Activated naive CD8-positive, alpha-beta T cell (primary cell): ENCODE results near the gene CA10.

Experiments
- H3K27ac Mint-ChIP-seq: one replicate; pipeline ENCODE4 v1.8.0; 2021; ENCODE audit warnings: mixed read lengths
- H3K27me3 Mint-ChIP-seq: one replicate; pipeline ENCODE4 v1.8.0; 2021; ENCODE audit warnings: mixed read lengths
- H3K36me3 Mint-ChIP-seq: one replicate; pipeline ENCODE4 v1.8.0; 2021; ENCODE audit warnings: mixed read lengths
- H3K4me1 Mint-ChIP-seq: one replicate; pipeline ENCODE4 v1.8.0; 2021; ENCODE audit warnings: low read depth, mixed read lengths
- H3K4me3 Mint-ChIP-seq: one replicate; pipeline ENCODE4 v1.8.0; 2021; ENCODE audit warnings: mild to moderate bottlenecking, mixed read lengths
- H3K9me3 Mint-ChIP-seq: one replicate; pipeline ENCODE4 v1.8.0; 2021; ENCODE audit warnings: low read depth, mixed read lengths

The CA10 gene

GRCh38 chr17:52154466-52154865 is 4.0 kb downstream of the CA10 start:
- Mint-ChIP-seq H3K4me3 (no peak overlapping the region), H3K27ac (no peak overlapping the region)

DNA sequence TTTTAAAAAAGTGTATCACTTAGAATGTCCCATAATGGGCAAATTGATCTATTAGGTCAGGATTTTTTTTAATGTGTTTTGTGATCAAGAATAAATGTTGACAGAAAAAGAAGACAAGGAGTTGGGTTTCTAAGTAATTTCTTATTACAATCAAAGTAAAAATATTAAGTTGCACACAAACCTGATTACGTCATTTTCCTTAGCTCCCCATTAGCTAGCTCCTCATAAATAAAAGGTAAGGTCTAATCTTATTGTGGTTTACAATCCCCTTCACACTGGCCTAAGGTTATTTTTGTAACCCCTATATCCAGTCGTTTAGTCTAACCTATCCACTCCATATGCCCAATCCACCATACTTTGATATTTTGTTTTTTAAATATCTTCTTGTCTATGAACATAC is 7.6 kb downstream of the CA10 start:
- Mint-ChIP-seq H3K4me3 (no peak overlapping the region), H3K27ac (no peak overlapping the region), H3K36me3 (no peaks in the 10 kb centered on the region), H3K4me1 (peaks cover 2% of the 10 kb centered on the region), H3K27me3 (peaks cover 8% of the 10 kb centered on the region), H3K9me3 (no peaks in the 10 kb centered on the region)

More at GRCh38 chr17:52154466-52154865, 4.0 kb downstream of the CA10 start:
- Mint-ChIP-seq H3K4me1 (peaks cover 5% of the 10 kb centered on the region), H3K9me3 (no peaks in the 10 kb centered on the region), H3K27me3 (peaks cover 28% of the 10 kb centered on the region), H3K36me3 (no peaks in the 10 kb centered on the region)

GRCh38 chr17:52149626-52150025 is 8.9 kb downstream of the CA10 start:
- Mint-ChIP-seq H3K9me3 (no peaks in the 10 kb centered on the region), H3K4me1 (peaks cover 2% of the 10 kb centered on the region), H3K36me3 (no peaks in the 10 kb centered on the region), H3K27ac (no peak overlapping the region), H3K4me3 (no peak overlapping the region), H3K27me3 (peaks cover 5% of the 10 kb centered on the region)

DNA sequence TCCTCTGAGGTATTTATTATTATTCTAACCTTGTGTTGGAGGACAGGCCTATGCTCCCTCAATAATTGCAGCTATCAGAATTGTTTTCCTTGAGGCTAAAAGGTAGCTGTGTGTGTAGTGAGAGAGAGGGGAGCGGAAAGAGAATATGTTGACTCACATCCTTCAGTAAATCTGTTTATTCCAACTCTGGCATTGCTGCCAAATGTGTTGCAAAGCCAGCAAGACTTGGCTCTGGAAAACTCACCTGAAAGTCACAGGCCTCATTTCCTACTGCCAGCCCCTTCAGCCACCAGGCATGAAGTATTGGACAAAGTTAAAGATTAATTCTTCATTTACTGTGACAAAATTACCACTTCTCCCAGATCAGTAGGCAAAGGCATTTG is 9.6 kb downstream of the CA10 start:
- H3K4me1 Mint-ChIP-seq, result peaks cover 2% of the 10 kb centered on the region
- no peaks in the 10 kb centered on the region for H3K9me3 Mint-ChIP-seq
- H3K36me3 Mint-ChIP-seq, result no peaks in the 10 kb centered on the region
- no peak overlapping the region for H3K27ac Mint-ChIP-seq
- no peaks in the 10 kb centered on the region for H3K27me3 Mint-ChIP-seq
- H3K4me3 Mint-ChIP-seq, result no peak overlapping the region

DNA sequence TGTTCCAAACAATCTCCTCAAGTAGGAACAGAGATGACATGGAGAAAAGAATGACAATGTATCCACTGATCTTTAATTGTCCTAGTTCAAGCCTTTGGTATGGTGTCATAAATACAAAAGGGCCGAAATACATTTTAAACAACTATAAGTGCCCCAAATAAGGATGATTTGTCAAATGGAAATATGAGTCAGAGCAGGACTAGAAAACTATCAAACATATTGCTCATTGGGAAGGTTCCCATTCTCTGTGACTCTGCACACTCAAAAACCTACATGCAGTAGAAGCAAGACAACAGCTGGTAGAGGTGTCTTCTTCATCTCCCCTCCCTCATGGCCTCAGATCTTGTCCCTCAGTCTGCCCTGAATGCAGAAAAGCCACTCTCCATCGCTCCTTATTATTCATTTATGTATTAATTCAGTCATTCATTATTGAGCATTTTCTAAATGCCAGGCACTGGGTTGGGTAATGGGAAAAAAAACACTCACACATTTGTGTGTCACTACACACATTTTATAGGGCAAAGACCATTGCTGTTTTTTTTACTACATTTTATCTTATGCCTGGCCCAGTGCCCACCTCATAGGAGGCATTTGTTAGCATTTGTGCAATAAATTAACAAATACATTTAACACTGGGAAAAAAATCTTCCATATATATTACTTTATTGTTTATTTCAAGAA is 10.1 kb downstream of the CA10 start:
- H3K27me3 Mint-ChIP-seq, result no peaks in the 10 kb centered on the region
- no peaks in the 10 kb centered on the region for H3K9me3 Mint-ChIP-seq
- no peaks in the 10 kb centered on the region for H3K36me3 Mint-ChIP-seq
- no peak overlapping the region for H3K4me3 Mint-ChIP-seq
- H3K27ac Mint-ChIP-seq, result no peak overlapping the region
- H3K4me1 Mint-ChIP-seq, result peaks cover 2% of the 10 kb centered on the region

- Mint-ChIP-seq H3K9me3 (no peaks in the 10 kb centered on the region), H3K4me1 (peaks cover 2% of the 10 kb centered on the region), H3K27ac (peak overlapping the region; percentile 10), H3K36me3 (no peaks in the 10 kb centered on the region), H3K27me3 (no peaks in the 10 kb centered on the region), H3K4me3 (no peak overlapping the region)
Observed at GRCh38 chr17:52147872-52148271, 10.6 kb downstream of the CA10 start.

DNA sequence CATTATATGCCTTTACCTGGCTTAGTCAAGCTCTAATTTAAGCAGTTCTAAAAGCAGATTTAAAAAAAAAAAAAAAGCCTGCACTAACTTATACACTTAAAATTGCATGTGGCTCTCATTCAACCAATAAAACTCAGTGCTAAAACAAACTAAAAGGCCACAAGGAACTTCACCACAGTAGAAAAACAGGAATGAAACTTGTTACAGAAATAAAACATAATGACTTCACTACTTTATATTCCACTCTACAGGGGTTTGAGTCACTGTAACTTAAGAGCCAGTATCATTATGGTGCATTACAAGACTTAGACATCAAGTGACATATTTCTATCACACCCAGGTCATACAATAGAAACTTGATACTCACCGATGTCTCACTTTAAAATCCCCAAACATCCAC is 11.1 kb downstream of the CA10 start:
- Mint-ChIP-seq H3K4me3 (no peak overlapping the region), H3K4me1 (peaks cover 2% of the 10 kb centered on the region), H3K36me3 (no peaks in the 10 kb centered on the region), H3K27ac (peak overlapping the region; percentile 10), H3K9me3 (no peaks in the 10 kb centered on the region), H3K27me3 (no peaks in the 10 kb centered on the region)

DNA sequence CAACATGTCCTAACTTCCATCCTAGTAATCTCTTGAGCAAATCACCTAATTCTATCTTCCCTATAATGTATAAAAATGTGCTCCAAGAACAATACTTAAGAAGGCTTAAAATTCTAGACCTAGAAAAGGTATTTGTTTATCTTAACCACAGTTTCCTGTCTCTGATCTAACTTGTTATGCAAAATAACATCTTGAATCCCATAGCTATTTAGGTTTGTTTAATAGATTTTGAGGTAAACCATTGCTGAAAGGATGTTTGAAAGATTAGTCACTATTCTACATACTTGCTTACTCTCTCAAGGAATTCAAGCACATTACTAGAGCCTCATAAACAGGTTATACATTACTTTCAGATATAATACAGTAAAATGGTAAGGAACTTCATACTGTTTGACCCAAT is 13.0 kb downstream of the CA10 start:
- H3K27ac Mint-ChIP-seq, result no peak overlapping the region
- H3K27me3 Mint-ChIP-seq, result peaks cover 8% of the 10 kb centered on the region
- no peaks in the 10 kb centered on the region for H3K9me3 Mint-ChIP-seq
- H3K4me3 Mint-ChIP-seq, result no peak overlapping the region
- H3K4me1 Mint-ChIP-seq, result peaks cover 2% of the 10 kb centered on the region
- H3K36me3 Mint-ChIP-seq, result no peaks in the 10 kb centered on the region

- H3K4me3 Mint-ChIP-seq, result no peak overlapping the region
- H3K27me3 Mint-ChIP-seq, result peaks cover 13% of the 10 kb centered on the region
- no peaks in the 10 kb centered on the region for H3K36me3 Mint-ChIP-seq
- peaks cover 2% of the 10 kb centered on the region for H3K4me1 Mint-ChIP-seq
- H3K9me3 Mint-ChIP-seq, result no peaks in the 10 kb centered on the region
- no peak overlapping the region for H3K27ac Mint-ChIP-seq
Observed at GRCh38 chr17:52143542-52143941, 15.0 kb downstream of the CA10 start.

DNA sequence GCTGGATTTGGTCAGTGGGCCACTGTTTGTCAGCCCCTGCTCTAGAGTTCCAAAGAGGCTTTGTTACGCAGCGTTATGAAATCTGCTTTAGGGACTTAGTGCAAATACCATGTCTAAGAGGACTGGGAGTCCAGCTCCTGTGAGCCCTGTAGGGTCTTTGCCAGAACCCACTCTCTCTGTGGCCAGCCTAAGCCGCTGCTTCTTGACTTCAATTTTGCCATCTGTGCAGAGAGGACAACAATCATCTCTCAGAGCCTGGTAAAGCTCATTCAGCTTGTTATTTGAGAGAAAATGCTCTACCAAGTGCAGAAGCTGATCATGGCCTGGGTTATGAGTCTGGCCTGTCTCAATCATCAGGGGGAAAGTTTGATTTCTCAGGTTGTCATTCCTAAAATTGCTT is 17.9 kb downstream of the CA10 start:
- H3K9me3 Mint-ChIP-seq, result no peaks in the 10 kb centered on the region
- H3K4me3 Mint-ChIP-seq, result no peak overlapping the region
- no peaks in the 10 kb centered on the region for H3K36me3 Mint-ChIP-seq
- H3K27me3 Mint-ChIP-seq, result peaks cover 13% of the 10 kb centered on the region
- H3K27ac Mint-ChIP-seq, result no peak overlapping the region
- H3K4me1 Mint-ChIP-seq, result no peaks in the 10 kb centered on the region

DNA sequence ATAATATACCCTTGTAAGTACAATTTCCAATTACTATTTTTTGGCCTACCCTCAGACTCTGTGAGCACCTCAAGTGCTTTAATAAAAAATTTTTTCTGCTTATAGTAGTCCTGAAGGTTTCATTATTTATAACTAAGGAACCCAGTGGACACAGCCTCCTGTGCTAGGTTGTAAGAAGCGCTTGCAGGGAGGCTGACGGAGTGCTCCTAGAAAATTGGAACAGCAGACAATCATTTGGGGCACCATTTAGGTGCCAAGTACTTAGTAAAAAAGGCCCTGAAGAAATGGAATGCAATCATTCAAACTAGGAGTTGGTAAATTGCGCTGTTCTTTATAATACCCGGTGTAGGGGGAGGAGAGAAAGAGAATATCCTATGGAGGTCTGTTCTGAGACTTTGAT is 19.8 kb downstream of the CA10 start:
- Mint-ChIP-seq H3K36me3 (no peaks in the 10 kb centered on the region), H3K27ac (no peak overlapping the region), H3K4me1 (no peaks in the 10 kb centered on the region), H3K9me3 (no peaks in the 10 kb centered on the region), H3K27me3 (peaks cover 15% of the 10 kb centered on the region), H3K4me3 (no peak overlapping the region)

GRCh38 chr17:52138350-52138749 is 20.2 kb downstream of the CA10 start:
- Mint-ChIP-seq H3K27me3 (peaks cover 15% of the 10 kb centered on the region), H3K4me3 (no peak overlapping the region), H3K27ac (no peak overlapping the region), H3K4me1 (no peaks in the 10 kb centered on the region), H3K36me3 (no peaks in the 10 kb centered on the region), H3K9me3 (no peaks in the 10 kb centered on the region)

DNA sequence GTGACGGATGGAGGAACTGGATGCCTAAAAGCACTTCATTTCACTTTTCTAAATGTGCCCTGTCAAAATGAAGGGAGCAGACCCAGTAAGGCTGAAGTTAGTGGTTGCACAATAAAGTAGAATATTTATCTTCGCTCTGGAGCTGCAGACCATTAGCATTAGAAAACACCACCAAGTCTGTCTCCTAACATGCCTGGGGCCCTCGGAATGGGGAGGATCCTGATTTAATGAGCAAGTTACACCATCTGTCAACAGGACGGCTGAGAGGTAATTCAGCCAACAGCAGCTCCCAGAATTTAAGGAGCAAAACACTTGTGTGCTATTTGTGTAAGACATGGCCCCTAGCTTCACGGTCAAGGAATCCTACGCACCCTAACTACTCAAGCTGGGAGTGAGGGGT is 22.3 kb downstream of the CA10 start:
- Mint-ChIP-seq H3K27ac (no peak overlapping the region), H3K4me3 (no peak overlapping the region), H3K36me3 (no peaks in the 10 kb centered on the region), H3K9me3 (no peaks in the 10 kb centered on the region), H3K4me1 (no peaks in the 10 kb centered on the region), H3K27me3 (peaks cover 9% of the 10 kb centered on the region)

DNA sequence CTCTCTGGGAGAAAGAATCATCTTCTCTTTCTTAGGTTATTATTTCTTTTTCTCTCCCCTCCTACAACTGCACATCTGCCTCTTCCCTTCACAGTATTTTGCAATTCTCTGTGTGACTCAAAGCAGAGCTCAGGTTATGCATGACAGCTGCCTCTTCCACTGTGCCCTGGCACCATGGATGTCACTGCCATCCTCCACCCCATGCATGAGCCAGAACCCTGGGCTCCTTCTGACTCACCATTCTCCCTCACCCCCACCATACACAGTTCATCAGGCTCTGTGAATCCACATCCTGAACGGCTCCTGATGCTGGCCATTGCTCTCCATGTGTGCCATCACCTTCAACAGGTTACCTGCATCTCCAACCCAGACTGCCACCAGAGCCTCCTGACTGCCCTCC is 23.9 kb downstream of the CA10 start:
- no peaks in the 10 kb centered on the region for H3K36me3 Mint-ChIP-seq
- no peak overlapping the region for H3K27ac Mint-ChIP-seq
- no peaks in the 10 kb centered on the region for H3K4me1 Mint-ChIP-seq
- no peaks in the 10 kb centered on the region for H3K9me3 Mint-ChIP-seq
- H3K4me3 Mint-ChIP-seq, result no peak overlapping the region
- H3K27me3 Mint-ChIP-seq, result peaks cover 7% of the 10 kb centered on the region

GRCh38 chr17:52128721-52129120 is 29.8 kb downstream of the CA10 start:
- no peak overlapping the region for H3K27ac Mint-ChIP-seq
- no peak overlapping the region for H3K4me3 Mint-ChIP-seq
- no peaks in the 10 kb centered on the region for H3K4me1 Mint-ChIP-seq
- H3K27me3 Mint-ChIP-seq, result peaks cover 1% of the 10 kb centered on the region
- H3K9me3 Mint-ChIP-seq, result no peaks in the 10 kb centered on the region
- H3K36me3 Mint-ChIP-seq, result no peaks in the 10 kb centered on the region

DNA sequence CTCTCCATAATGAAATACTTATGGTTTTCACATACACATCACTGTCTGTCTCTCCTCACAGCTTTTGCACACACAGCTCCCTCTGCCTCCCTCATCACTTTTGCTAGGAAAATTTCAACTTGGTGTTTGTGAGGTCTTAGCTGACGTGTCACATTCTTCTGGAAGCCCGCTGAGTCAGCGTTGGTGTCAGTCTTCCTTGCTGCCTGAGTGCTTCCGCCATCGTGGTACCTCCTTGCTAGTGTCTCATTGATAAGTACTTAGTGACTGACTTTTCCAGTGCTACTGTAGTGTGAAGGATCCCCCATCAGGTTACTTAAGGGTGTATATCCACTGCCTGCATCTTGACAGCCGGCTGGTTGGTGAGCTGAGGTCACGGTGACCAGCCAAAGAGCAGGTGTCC is 33.5 kb downstream of the CA10 start:
- H3K27me3 Mint-ChIP-seq, result peaks cover 6% of the 10 kb centered on the region
- H3K27ac Mint-ChIP-seq, result no peak overlapping the region
- H3K4me1 Mint-ChIP-seq, result no peaks in the 10 kb centered on the region
- H3K9me3 Mint-ChIP-seq, result no peaks in the 10 kb centered on the region
- no peak overlapping the region for H3K4me3 Mint-ChIP-seq
- no peaks in the 10 kb centered on the region for H3K36me3 Mint-ChIP-seq
